GM19328 (cell line): Measurements from ENCODE around the gene SLC9A1.

ENCODE experiments used
- ATAC-seq: cut with Tn5 transposase; IDR thresholded peaks from one replicate; pipeline ENCODE4 v1.9.1; 2021; ENCODE audit warnings: mild to moderate bottlenecking, moderate library complexity; ENCODE audit not compliant: unreplicated experiment

The SLC9A1 gene

DNA sequence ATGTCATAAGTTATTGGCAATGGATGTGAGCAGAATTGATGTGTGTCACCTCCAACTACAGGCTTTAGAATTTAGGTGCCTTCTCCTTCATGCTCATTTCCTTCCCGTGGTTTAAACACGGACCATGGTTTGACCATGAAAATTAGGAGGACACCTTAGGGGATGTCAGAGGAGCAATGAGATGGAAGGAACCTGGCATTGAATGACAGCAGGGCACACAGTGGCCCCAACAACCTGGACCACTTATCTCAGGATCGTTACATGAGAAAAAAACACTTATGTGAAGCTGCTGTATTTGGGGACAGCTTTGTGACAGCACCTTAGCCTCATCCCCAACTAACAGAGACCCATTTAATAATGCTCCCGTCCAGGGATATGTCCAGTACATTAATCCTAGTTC is 70.8 kb downstream of the SLC9A1 start:
- ATAC-seq = no peak

DNA sequence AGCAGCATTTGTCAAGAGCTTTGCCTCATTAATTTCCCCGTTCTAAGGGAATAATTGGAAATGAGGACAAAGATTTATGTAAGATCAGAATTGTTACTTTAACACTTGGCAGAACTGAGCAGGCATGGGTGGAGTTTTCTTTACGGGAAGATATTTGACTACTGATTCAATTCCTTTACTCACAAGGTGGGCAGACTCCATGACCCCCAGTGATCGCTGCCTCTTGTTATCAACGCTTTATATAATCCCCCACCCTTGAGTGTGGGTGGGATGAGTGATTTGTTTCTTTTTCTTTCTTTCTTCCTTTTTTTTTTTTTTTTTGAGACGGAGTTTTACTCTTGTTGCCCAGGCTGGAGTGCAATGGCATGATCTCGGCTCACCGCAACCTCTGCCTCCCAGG is 77.0 kb downstream of the SLC9A1 start:
- no peak for ATAC-seq

DNA sequence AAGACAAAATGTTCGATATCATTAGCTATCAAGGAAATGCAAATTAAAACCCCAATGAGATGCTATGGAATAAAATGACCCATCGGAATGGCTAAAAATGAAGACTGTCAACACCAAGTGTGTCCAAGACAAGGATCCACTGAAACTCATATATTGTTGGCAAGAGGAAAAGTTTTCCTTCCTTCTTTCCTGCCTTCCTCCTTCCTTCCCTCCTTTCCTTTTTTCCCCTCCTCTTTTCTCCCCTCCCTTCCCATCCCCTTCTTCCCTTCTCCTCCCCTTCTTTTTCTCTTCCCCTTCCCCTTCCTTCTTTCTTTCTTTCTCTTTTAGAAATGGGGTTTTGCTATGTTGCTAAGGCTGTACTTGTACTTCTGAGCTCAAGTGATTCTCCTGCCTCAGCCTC is 78.1 kb downstream of the SLC9A1 start:
- no peak for ATAC-seq

DNA sequence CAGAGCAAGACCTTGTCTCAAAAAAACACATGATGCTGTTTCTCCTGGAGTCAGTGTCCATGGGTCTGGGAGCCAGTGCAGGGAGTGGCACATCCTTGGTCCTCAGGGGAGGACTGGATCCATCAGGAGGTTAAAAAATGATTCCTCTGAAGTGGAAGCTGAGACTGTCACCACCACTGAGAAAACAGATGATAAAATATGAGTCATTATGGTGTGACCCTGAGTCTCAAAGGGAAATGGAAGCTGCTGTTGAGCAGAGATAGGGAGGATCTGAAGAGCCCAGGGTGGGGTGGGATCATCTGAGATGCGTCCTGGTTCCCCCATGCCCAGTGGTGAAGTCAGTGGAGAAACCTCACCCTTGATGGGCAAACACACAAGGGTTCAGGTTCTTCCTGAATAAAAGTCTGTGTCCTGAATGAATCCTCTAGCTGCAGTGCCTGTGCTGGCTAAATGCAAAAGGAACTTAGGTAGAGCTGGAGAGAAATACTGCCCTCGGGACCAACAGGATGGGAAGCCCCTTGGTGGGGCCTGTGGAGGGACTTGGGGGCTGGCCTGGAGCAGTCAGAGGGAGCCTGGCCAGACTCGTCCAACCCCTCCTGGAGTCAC is 80.6 kb downstream of the SLC9A1 start:
- no peak for ATAC-seq

DNA sequence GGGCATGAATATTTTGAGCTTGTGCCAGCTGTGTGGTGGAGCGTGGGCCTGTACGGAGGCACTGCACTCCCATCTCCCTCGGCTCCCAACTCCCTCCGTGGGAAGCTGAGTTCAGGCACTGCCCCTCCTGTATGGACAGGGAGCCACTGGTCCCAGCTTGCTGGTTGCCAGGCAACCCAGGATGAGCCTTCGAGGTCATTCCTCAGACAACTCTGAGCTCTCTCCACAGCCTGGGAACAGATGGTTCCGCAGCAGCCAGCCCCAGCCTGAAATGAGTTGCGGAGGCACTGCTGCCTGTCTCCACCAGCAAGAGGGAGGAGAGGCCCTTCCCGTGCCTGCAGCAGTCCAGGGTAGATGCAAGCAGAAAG is 83.9 kb downstream of the SLC9A1 start:
- no peak for ATAC-seq

DNA sequence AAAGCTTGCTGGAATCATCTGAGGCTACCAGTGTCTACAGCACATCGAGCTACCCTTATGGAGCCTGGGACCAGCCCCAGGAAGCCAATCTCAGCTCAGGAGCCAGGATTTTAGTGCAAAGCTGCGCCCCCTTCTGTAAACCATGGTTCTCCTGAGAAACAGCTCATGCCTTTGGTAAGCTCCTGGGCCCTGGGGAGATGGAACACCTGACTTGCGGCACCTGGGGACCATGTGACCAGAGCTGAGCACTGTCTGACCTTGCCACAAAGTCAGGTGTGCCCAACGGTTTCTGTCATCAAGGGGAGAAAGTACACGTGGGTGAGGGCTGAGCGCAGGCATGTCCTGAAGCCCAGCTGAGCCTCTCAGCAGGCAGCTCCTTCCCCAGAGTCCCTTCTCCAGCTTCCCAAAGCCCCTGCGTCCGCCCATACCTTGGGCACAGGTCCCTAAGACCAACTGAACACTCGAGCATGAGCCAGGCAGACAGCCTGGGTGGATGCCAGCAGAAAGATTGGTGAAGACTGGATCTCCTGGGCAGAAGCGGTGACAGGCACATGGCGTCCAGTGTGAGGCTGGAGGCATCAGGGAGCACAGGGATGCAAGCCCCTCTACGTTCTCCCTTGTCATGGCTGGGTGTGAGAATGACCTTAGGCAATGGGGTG is 84.4 kb downstream of the SLC9A1 start:
- ATAC-seq = no peak

DNA sequence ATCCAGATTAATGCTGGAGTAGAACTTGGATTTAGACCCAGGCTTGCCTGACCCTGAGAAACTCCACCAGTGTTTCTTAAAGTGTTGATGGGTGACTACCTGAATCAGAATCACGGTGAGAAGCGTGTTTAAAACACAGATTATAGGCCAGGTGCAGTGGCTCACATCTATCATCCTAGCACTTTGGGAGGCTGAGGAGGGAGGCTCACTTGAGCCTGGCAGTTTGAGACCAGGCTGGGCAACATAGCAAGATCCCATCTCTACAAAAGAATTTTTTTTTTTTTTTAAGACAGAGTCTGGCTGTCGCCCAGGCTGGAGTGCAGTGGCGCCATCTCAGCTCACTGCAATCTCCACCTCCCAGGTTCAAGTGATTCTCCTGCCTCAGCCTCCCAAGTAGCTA is 86.0 kb downstream of the SLC9A1 start:
- no peak for ATAC-seq

DNA sequence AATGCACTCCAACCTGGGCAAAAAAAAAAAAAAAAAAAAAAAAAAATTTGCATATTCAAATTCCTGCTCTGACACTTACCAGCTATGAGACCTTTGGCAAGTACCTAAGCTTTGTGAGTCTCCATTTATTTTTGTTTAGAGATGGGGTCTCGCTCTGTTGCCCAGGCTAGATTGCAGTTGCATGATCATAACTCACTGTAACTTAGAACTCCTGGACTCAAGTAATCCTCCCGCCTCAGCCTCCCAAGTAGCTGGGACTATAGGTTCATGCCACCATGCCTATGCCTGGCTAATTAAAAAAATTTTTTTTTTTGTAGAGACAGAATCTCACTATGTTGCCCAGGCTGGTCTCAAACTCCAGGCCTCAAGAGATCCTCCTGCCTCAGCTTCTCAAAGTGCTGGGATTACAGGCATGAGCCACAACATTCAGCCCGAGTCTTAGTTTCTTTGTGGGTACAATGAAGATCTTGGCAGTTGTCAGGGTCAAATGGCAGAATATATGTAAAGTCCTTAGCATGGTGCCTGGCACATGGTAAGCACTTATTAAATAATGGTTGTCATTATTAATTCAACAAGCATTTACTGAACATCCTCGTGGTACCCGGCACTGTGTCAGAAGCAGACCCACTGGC is 88.8 kb downstream of the SLC9A1 start:
- no peak for ATAC-seq

DNA sequence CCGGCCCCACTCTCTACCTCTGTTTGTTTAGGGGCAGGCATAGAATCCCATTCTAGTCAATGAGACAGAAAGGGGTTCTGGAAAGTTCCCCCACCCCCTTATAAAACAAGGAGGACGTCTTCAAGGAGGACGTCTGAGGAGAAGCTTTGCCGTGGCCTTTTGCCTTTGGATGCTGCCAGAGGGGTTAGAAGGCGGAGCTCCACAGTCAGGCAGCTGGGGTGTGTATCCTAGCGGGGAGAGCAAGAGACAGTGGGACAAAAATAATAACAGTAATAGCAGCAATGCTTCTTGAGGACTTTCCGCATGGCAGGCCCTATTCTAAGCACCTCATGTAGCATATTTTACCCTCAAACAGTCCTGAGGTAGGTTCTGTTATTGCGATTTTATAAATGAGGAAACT is 94.0 kb downstream of the SLC9A1 start:
- ATAC-seq = no peak

DNA sequence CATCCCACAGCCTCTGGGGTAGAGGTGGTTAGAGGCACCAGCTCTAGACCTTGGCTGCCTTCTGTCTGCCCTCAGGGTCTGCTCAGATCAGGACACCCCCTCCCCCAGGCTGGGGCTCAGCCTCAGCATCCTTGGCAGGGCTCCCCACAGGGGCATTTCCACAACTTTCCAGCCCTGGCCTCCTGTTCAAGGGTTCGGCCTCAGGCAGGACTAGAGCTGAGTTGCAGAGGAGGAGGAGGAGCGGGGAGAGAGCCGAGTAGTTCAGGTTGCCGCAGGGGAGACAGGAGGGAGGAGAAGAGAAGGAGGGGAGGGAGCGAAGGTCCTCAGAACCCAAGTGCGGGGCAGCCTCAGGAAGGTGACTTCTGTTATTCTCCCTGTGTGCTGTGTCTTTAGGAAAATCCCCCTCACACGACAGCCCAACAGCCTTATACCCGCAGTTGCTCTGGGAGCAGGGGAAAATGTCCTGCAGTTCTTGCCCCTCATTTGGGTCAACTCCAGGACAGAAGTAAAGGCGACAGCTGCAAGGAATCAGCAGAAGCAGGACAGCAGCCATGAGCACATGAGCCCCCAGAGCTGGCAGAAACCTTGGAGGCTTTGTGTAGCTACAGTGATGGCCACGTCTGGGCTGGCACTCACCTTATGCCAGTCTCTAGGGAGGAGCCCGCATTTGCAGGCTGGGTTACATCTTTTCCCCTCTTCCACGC is 95.8 kb downstream of the SLC9A1 start:
- no peak for ATAC-seq

DNA sequence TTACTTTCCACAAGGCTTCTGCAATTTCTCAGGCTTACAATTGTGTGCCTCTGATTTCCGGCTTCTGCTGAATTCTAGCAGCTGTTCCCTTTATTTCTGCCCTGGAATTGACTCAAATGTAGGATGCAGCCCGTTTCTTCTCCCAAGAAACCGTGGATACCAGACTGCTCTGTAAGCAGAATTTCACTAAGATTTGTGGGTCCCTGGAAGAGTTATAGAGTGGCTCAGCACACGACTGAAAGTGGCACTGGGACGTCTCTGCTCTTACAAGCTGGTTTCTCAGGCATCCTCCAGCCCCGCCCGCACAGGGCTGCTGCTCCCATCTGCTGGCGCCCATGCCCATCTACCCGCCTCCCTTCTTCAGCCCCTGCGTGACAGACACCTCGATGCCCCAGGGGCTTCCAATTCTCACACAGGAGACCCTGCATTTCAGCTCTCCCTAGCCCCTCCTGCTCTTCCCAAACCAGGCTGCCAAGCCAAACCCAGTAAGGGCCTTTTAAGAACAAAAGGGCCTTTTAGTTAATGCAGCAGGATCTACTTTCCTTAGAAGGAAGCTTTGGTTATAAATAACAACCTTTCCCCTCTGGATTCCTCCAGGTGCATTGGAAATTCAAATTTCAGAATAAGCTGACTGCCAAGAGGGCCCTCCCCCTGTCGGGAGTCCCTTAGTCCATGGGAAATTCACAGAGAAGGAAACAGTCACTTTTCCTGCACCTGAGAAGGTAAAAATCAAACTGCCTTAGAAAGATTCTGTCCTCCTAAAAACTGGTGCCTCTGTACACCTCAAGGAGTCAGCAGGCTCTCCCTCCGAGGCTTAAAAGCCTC is 96.9 kb downstream of the SLC9A1 start:
- ATAC-seq = no peak

DNA sequence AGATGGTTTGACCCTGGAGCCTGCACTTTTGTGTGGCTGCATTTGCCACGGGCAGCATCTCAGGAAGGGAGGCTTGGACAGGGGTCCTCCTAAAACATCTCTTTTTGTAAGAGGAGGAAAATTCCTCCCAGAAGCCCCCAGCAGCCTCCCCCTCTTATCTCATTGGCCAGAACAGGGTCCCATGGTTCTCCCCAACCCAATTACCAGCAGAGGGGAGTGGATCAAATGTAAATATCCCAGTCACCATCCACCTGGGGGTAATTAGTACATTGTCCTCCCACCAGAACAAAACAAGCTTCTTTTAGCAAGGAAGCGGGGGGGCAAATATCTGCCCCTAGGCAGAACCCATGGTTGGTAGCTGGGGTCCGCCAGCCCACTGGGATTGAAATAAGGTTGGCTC is 97.5 kb downstream of the SLC9A1 start:
- no peak for ATAC-seq

DNA sequence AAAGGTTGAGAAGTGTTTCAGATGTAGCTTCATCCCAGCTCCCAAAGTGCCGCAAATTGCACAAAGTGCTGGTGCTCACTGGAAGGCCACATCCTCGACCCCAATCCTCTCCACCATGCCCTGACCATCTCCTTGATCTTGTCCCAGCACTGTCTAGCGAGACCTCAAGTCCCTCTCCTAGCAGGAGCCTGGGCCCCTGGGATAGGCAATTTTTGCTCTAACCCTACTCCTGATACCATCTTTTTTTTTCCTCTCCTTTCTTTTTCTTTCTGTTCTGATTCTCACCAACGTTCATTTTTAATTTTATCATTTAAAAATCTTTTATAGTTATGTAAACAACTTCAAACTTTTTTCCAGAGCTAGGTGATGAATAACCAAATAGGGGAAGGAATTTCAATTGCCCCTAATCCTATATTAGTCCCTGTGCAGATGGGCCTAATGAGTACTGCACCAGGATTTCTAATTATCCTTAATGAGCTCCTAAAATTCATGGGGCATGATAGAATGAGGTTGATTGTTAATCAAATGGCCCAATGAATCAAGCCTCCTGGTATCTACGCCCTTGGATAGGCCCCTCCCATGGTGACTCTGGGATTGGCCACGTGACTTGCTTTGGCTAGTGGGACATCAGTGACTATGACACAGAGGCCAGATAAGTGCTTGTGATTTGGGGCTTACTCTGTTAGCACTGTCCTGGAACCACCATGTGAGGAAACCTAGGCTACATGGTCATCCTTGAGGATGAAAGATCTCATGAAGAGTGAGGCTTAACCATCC is 100.8 kb downstream of the SLC9A1 start:
- no peak for ATAC-seq

DNA sequence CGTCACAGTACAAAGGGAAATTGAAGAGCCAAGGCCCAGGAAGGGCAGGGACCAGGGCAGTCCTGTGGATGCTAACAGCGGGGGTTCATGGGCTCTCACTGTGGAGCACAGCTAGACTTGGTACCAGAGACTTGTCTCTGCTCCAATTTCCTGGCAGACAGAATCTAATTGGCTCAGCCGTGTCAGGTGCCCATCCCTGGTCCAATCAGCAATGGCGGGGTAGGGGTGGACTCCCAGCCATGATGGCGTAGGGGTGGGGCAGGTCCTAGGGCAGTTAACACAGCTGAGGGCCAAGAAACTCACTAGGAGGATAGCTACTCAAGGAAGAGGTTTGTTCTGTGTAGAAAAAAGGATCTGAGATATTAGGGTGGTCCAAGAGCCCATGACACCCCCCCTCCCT is 102.4 kb downstream of the SLC9A1 start:
- ATAC-seq = no peak

DNA sequence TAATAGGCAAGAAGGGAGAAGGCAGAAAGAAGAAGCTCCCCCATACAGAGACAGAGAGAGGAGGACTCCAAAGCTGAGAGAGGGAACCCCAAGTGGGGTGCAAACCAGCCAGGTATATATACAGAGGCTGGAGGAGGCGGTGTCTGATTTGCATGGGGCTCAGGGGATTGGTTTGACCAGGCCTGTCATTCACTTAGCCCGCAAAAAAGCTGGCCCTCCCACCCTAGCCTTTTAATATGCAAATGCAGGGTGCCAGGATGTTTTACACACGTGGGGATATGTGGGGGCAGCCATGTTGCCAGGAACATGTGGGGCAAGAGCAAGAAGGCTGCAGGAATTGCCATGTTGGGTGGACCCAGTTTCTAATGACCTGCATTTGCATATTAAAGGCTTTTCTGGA is 105.3 kb downstream of the SLC9A1 start:
- no peak for ATAC-seq

DNA sequence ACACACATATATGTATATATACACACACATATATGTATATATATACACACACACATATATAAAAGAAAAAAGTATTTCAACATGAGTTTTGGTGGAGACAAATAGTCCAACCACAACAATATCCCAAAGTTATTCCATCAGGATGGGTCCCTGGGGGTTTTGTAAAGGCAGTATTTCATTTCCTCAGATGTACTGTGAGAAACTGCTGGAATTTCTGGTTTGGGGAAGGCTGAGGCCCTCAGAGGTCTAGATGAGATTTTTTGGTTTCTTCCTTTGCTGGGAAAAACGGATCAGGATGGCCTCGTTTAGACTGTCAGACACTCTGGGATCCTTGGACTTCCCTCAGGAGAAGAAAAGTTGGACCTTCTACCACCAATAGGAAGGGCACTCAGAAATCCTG is 105.8 kb downstream of the SLC9A1 start:
- no peak for ATAC-seq
